ENCODE measurements around the gene RBM22.

The RBM22 gene

GRCh38 chr5:150653145-150653761, 47.6 kb downstream of the RBM22 start:
- Histone ChIP-seq H3K36me3 (no peaks in the 10 kb centered on the region), H3K9me3 (ENCODE audit: severe bottlenecking) (no peaks in the 10 kb centered on the region), H3K27me3 (ENCODE audit: insufficient read depth, low read depth, severe bottlenecking) (no peaks in the 10 kb centered on the region), H3K27ac (no peak overlapping the region), H3K4me3 (ENCODE audit: low read depth, low read length) (no peak overlapping the region)
- no peak for TF ChIP-seq CTCF (IDR thresholded peaks at IDR 0.05; ENCODE audit: low read depth, low read length)
- DNase-seq, result no peak

- no peak overlapping the region for H3K4me3 ChIP-seq (ENCODE audit: low read depth, low read length)
- H3K36me3 ChIP-seq, result no peaks in the 10 kb centered on the region
- H3K27me3 ChIP-seq (ENCODE audit: insufficient read depth, low read depth, severe bottlenecking), result no peaks in the 10 kb centered on the region
- H3K9me3 ChIP-seq (ENCODE audit: severe bottlenecking), result no peaks in the 10 kb centered on the region
- no peak for DNase-seq
- no peak overlapping the region for H3K27ac ChIP-seq
- no peak for TF ChIP-seq CTCF (IDR thresholded peaks at IDR 0.05; ENCODE audit: low read depth, low read length)
These were observed 48.8 kb downstream of the RBM22 start for GRCh38 chr5:150651924-150652671.

GRCh38 chr5:150651382-150651781, 49.5 kb downstream of the RBM22 start:
- Histone ChIP-seq H3K9me3 (ENCODE audit: severe bottlenecking) (no peaks in the 10 kb centered on the region), H3K4me3 (ENCODE audit: low read depth, low read length) (no peak overlapping the region), H3K36me3 (no peaks in the 10 kb centered on the region), H3K27me3 (ENCODE audit: insufficient read depth, low read depth, severe bottlenecking) (no peaks in the 10 kb centered on the region), H3K27ac (no peak overlapping the region)
- no peak for TF ChIP-seq CTCF (IDR thresholded peaks at IDR 0.05; ENCODE audit: low read depth, low read length)
- DNase-seq, result no peak

- Histone ChIP-seq H3K4me3 (ENCODE audit: low read depth, low read length) (no peak overlapping the region), H3K27me3 (ENCODE audit: insufficient read depth, low read depth, severe bottlenecking) (no peaks in the 10 kb centered on the region), H3K36me3 (no peaks in the 10 kb centered on the region), H3K27ac (no peak overlapping the region), H3K9me3 (ENCODE audit: severe bottlenecking) (no peaks in the 10 kb centered on the region)
- no peak for DNase-seq
- no peak for TF ChIP-seq CTCF (IDR thresholded peaks at IDR 0.05; ENCODE audit: low read depth, low read length)
These were observed 50.5 kb downstream of the RBM22 start for GRCh38 chr5:150650021-150651006.

GRCh38 chr5:150649108-150650020, 51.5 kb downstream of the RBM22 start:
- H3K9me3 ChIP-seq (ENCODE audit: severe bottlenecking), result no peaks in the 10 kb centered on the region
- DNase-seq, result no peak
- H3K27me3 ChIP-seq (ENCODE audit: insufficient read depth, low read depth, severe bottlenecking), result no peaks in the 10 kb centered on the region

More at GRCh38 chr5:150649108-150650020, 51.5 kb downstream of the RBM22 start:
- Histone ChIP-seq H3K27ac (no peak overlapping the region), H3K36me3 (no peaks in the 10 kb centered on the region), H3K4me3 (ENCODE audit: low read depth, low read length) (no peak overlapping the region)
- no peak for TF ChIP-seq CTCF (IDR thresholded peaks at IDR 0.05; ENCODE audit: low read depth, low read length)

All from WERI-Rb-1 (cell line).